ENCODE data around the gene UBA1. TPM values are rescaled to one million over a fixed set of nuclear protein-coding genes. Genes with fewer than 3 reads are reported as not detected.

The UBA1 gene
- total RNA-seq, 1 experiment from 2014 or later, result 275 TPM

DNA sequence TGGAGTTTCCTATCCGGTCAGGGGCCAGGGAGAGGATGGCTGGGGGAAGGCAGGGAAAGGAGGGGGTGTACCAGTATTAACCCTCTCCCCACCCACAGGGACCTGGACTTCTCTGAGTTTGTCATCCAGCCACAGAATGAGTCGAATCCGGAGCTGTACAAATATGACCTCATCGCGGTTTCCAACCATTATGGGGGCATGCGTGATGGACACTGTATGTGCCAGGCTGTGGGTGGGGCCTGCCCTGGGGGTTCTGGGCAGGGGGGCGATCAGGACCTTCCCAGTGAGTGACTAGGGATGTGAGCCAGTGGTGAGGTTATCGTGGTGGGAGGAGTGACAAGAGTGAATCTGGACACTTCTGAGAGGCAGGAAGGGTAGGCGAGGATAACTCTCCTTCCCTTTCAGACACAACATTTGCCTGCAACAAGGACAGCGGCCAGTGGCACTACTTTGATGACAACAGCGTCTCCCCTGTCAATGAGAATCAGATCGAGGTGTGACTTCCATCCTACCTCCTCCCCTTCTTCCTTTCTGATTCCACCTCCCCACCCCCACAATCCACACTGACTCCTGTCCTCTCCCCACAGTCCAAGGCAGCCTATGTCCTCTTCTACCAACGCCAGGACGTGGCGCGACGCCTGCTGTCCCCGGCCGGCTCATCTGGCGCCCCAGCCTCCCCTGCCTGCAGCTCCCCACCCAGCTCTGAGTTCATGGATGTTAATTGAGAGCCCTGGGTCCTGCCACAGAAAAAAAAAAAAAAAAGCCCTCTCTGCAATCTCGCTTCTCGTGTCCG, 53.8 kb downstream of the UBA1 start:
- no peaks in the 10 kb centered on the region for H3K36me3 ChIP-seq (ENCODE audit: control insufficient read depth in 1 of 2, insufficient read depth in 2 of 2, low read length in 2 of 2)
- no peaks in the 10 kb centered on the region for H3K4me1 ChIP-seq (ENCODE audit: control insufficient read depth in 1 of 2, insufficient read depth in 2 of 2, low read length in 2 of 2)
- no peaks in the 10 kb centered on the region for H4K20me1 ChIP-seq (ENCODE audit: insufficient read depth)
- no peaks in the 10 kb centered on the region for H3K9me3 ChIP-seq (ENCODE audit: control insufficient read depth in 1 of 2, insufficient read depth in 1 of 2, low read depth in 1 of 2, low read length in 2 of 2)
- H3K9ac ChIP-seq (ENCODE audit: low read length), result no peak overlapping the region
- ATAC-seq, result no peak
- no peak overlapping the region for H3K4me3 ChIP-seq (replicated peaks in 1 of 2; ENCODE audit: low read depth in 1 of 2, low read length in 2 of 2)
- ChIA-PET RAD21 (ENCODE audit: low non-redundant PET in 1 of 2, low total read pairs in 2 of 2, uncharacterized antibody in 2 of 2, unreplicated experiment in 2 of 2) (no interaction called here), CTCF (no interaction called here), POLR2A (no interaction called here)
- intact Hi-C loops (cut with micrococcal nuclease), result no loop called here
- BruUV-seq (replicated peaks), result TSS peak; percentile 19
- DNase-seq (ENCODE audit: low read depth, low spot score), result no peak
- no peak overlapping the region for H3K27ac ChIP-seq (ENCODE audit: low read depth, low read length)
- no peak for TF ChIP-seq ZNF274 (IDR thresholded peaks at IDR 0.05; ENCODE audit: low read depth, low read length)
- no peak for TF ChIP-seq ZBTB33 (IDR thresholded peaks at IDR 0.05; ENCODE audit: extremely low read depth, insufficient replicate concordance, low read length)
- TF ChIP-seq ELF1 (IDR thresholded peaks at IDR 0.05; ENCODE audit: borderline replicate concordance, low read depth), result no peak
- no peak for TF ChIP-seq ZFX (IDR thresholded peaks at IDR 0.05)
- TF ChIP-seq, protein P1, sequence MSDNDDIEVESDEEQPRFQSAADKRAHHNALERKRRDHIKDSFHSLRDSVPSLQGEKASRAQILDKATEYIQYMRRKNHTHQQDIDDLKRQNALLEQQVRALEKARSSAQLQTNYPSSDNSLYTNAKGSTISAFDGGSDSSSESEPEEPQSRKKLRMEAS (IDR thresholded peaks at IDR 0.05), result no peak
- TF ChIP-seq EGR1 (IDR thresholded peaks at IDR 0.05; ENCODE audit: low read depth), result no peak
- TF ChIP-seq, protein P2, sequence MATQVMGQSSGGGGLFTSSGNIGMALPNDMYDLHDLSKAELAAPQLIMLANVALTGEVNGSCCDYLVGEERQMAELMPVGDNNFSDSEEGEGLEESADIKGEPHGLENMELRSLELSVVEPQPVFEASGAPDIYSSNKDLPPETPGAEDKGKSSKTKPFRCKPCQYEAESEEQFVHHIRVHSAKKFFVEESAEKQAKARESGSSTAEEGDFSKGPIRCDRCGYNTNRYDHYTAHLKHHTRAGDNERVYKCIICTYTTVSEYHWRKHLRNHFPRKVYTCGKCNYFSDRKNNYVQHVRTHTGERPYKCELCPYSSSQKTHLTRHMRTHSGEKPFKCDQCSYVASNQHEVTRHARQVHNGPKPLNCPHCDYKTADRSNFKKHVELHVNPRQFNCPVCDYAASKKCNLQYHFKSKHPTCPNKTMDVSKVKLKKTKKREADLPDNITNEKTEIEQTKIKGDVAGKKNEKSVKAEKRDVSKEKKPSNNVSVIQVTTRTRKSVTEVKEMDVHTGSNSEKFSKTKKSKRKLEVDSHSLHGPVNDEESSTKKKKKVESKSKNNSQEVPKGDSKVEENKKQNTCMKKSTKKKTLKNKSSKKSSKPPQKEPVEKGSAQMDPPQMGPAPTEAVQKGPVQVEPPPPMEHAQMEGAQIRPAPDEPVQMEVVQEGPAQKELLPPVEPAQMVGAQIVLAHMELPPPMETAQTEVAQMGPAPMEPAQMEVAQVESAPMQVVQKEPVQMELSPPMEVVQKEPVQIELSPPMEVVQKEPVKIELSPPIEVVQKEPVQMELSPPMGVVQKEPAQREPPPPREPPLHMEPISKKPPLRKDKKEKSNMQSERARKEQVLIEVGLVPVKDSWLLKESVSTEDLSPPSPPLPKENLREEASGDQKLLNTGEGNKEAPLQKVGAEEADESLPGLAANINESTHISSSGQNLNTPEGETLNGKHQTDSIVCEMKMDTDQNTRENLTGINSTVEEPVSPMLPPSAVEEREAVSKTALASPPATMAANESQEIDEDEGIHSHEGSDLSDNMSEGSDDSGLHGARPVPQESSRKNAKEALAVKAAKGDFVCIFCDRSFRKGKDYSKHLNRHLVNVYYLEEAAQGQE (IDR thresholded peaks at IDR 0.05; ENCODE audit: low read depth), result no peak
- TF ChIP-seq RAD21 (IDR thresholded peaks at IDR 0.05; ENCODE audit: low read depth), result no peak
- TF ChIP-seq, protein P3, sequence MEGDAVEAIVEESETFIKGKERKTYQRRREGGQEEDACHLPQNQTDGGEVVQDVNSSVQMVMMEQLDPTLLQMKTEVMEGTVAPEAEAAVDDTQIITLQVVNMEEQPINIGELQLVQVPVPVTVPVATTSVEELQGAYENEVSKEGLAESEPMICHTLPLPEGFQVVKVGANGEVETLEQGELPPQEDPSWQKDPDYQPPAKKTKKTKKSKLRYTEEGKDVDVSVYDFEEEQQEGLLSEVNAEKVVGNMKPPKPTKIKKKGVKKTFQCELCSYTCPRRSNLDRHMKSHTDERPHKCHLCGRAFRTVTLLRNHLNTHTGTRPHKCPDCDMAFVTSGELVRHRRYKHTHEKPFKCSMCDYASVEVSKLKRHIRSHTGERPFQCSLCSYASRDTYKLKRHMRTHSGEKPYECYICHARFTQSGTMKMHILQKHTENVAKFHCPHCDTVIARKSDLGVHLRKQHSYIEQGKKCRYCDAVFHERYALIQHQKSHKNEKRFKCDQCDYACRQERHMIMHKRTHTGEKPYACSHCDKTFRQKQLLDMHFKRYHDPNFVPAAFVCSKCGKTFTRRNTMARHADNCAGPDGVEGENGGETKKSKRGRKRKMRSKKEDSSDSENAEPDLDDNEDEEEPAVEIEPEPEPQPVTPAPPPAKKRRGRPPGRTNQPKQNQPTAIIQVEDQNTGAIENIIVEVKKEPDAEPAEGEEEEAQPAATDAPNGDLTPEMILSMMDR (IDR thresholded peaks at IDR 0.05 in 2 of 3, conservative IDR thresholded peaks at IDR 0.05 in 1 of 3; ENCODE audit: borderline replicate concordance in 1 of 3, insufficient read depth in 1 of 3, low read depth in 2 of 3, low read length in 2 of 3), result no peak
- no peak for TF ChIP-seq SIN3A (IDR thresholded peaks at IDR 0.05; ENCODE audit: low read depth)
- no peak for TF ChIP-seq CBX3 (IDR thresholded peaks at IDR 0.05; ENCODE audit: low read depth)
- no peak for TF ChIP-seq FOSL1 (IDR thresholded peaks at IDR 0.05; ENCODE audit: low read depth)
- no peak for TF ChIP-seq TCF7L2 (IDR thresholded peaks at IDR 0.05; ENCODE audit: borderline replicate concordance, extremely low read depth, insufficient read depth, insufficient read length)
- no peak for TF ChIP-seq YY1 (IDR thresholded peaks at IDR 0.05; ENCODE audit: extremely low read depth, insufficient replicate concordance, low read depth, low read length)
- TF ChIP-seq, protein P4, sequence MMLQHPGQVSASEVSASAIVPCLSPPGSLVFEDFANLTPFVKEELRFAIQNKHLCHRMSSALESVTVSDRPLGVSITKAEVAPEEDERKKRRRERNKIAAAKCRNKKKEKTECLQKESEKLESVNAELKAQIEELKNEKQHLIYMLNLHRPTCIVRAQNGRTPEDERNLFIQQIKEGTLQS (IDR thresholded peaks at IDR 0.05), result no peak
- no peak for TF ChIP-seq JUND (IDR thresholded peaks at IDR 0.05)
- no peak overlapping the region for H2AFZ ChIP-seq (ENCODE audit: low read depth, low read length, poor library complexity, severe bottlenecking)
- H3K27me3 ChIP-seq (ENCODE audit: insufficient read depth, low read length), result no peaks in the 10 kb centered on the region
- no peaks in the 10 kb centered on the region for H3K79me2 ChIP-seq (ENCODE audit: insufficient read depth, low read length)
- no peaks in the 10 kb centered on the region for H3K9me2 ChIP-seq (ENCODE audit: insufficient read depth)
- H3K4me2 ChIP-seq (ENCODE audit: low read length), result no peak overlapping the region
